K562 treated with DMSO at 1 percent for 4 hours (cell line): Measurements from ENCODE around the gene SSR3. TPM values are rescaled to one million over a fixed set of nuclear protein-coding genes. Genes with fewer than 3 reads are reported as not detected.

Experiments
- total RNA-seq: library from RNA; unstranded; fragments of 300-600 nt; gene quantifications from 2 replicates; pipeline ENCODE4 v1.2.3, GENCODE V29; 2022; ENCODE audit not compliant: insufficient read depth

SSR3 gene
- 75.4 and 82.6 TPM in 2 replicates for total RNA-seq

DNA sequence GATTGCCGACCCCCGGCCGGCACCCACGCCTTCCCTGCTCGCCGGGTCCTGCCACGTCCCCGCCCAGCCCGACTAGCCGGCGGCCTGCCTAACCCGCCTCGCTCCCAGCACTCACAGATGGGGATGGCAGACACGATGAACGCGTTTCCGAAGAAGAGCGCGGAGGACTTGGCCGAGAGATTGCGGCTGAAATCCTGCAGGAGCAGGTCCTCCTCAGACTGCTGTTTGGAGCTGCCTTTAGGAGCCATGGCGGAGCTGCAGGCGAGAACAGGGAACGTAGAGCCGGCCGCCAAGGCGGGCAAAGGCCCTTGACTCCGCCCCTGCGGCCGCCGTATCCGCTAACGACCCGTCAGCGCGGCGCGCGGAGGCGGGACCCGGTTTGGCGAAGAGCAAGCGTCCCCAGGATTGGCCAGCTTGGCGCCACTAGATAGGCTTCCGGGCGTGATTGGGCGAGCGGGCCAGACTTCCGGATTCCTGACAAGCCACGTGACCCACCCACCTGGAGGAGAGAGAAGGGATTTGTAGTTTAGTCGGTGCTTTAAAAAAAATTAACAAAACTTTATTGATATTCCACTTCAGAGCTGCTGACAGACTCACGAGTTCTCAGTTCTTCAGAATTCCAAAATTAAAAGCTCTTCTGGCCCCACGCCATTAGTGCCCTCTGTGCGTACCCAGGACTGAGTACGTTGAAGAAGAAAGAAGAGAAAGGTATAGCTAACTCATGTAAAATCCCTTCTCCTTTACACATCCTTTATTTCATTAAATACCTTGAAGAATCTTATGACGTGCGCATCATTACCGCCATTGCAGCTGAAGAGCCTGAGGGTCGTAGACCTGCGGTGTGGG lies at the start of gene SSR3:
SSR3 (minus strand) TSS at position 276 of the 846 bp plus-strand sequence; CDS start at position 248, 28 bp downstream.

Other genes starting within 250 kb of the SSR3 start
- gene TIPARP, start 119.5 kb upstream of the SSR3 start, total RNA-seq: 14.1 and 18.3 TPM in 2 replicates